Lung (tissue), 12 donors: ENCODE measurements around the gene SYK. TPM values are rescaled to one million over a fixed set of nuclear protein-coding genes. Genes with fewer than 3 reads are reported as not detected.

ENCODE experiments used
- ATAC-seq: fragments of 200-7000 bp; cut with Tn5 transposase; one replicate; pipeline ENCODE4 v1.9.1; 2020; ENCODE audit warnings: moderate number of reproducible peaks; ENCODE audit not compliant: insufficient read depth, low FRiP score
- DNase-seq, 3 donors: peaks; one replicate each; pipeline ENCODE4 v3.0.0-alpha.2; 2013 to 2017
- H3K27ac ChIP-seq, 2 donors: one replicate each; pipeline ENCODE4 v1.5.1; 2013; ENCODE audit warnings: mild to moderate bottlenecking in 2 of 2, moderate library complexity in 2 of 2, control low read depth in 1 of 2, inconsistent platforms in 1 of 2, low read depth in 1 of 2, low read length in 1 of 2
- H3K27me3 ChIP-seq, 3 donors: one replicate each; pipeline ENCODE4 v1.5.1; 2013; ENCODE audit warnings: low read length in 2 of 3; ENCODE audit not compliant: control insufficient read depth in 3 of 3, insufficient read depth in 3 of 3
- H3K36me3 ChIP-seq, 4 donors: one replicate each; pipeline ENCODE4 v1.5.1; 2013; ENCODE audit warnings: low read length in 4 of 4, mild to moderate bottlenecking in 1 of 4, moderate library complexity in 1 of 4; ENCODE audit not compliant: control insufficient read depth in 4 of 4, insufficient read depth in 4 of 4
- H3K4me1 ChIP-seq, 5 donors: one replicate each; pipeline ENCODE4 v1.5.1; 2013; ENCODE audit warnings: low read length in 5 of 5, mild to moderate bottlenecking in 2 of 5, moderate library complexity in 1 of 5; ENCODE audit not compliant: control insufficient read depth in 5 of 5, insufficient read depth in 5 of 5
- H3K4me3 ChIP-seq: one replicate; pipeline ENCODE4 v1.5.1; 2013; ENCODE audit warnings: mild to moderate bottlenecking, control low read depth, moderate library complexity
- H3K9ac ChIP-seq, 2 donors: one replicate each; pipeline ENCODE4 v1.5.1; 2013; ENCODE audit warnings: low read length in 2 of 2, control low read depth in 1 of 2; ENCODE audit not compliant: insufficient read depth in 1 of 2
- H3K9me3 ChIP-seq, 4 donors: one replicate each; pipeline ENCODE4 v1.5.1; 2013; ENCODE audit warnings: low read length in 3 of 4, mild to moderate bottlenecking in 1 of 4, moderate library complexity in 1 of 4; ENCODE audit not compliant: control insufficient read depth in 4 of 4, insufficient read depth in 3 of 4
- WGBS, 2 donors: extraction: QIAGEN DNeasy Blood & Tissue Kit; methylation state at CpG; one replicate each; pipeline ENCODE4 v1.1.7; 2013; 5-methylcytosine and 5-hydroxymethylcytosine counted together
- polyA plus RNA-seq, 2 donors: library from polyadenylated mRNA; stranded (reverse); fragments of 200-250 nt; gene quantifications; one replicate each; pipeline ENCODE4 v1.2.1, GENCODE V29; 2013
- total RNA-seq, 2 donors: library from RNA; depleted of rRNA in 1 of 2; stranded (reverse); fragments of >200 nt in 1 of 2; gene quantifications; one replicate each; pipeline ENCODE4 v1.2.1, GENCODE V29; 2014 to 2021
- TF ChIP-seq, protein P1 (sequence below): IDR thresholded peaks from 2 replicates; pipeline ENCODE4 v1.5.1; 2012; ENCODE audit warnings: mild to moderate bottlenecking; ENCODE audit errors: control extremely low read depth, extremely low read depth
- donor health status: control.
- donor health status: control.
- donor health status: Bipolar disorder and iron deficiency.
- donor health status: healthy.
- donor health status: DM: yes; HTN: yes; CAD: no.

The SYK gene
- total and polyA plus RNA-seq, 4 donors = 13.7 to 71.6 (median 35.0) TPM

GRCh38 chr9:90919883-90920282, 118.3 kb downstream of the SYK start:
- no peaks in the 10 kb centered on the region for H3K9me3 ChIP-seq
- DNase-seq (no peak), ATAC-seq (no peak)
- TF ChIP-seq, protein P1, sequence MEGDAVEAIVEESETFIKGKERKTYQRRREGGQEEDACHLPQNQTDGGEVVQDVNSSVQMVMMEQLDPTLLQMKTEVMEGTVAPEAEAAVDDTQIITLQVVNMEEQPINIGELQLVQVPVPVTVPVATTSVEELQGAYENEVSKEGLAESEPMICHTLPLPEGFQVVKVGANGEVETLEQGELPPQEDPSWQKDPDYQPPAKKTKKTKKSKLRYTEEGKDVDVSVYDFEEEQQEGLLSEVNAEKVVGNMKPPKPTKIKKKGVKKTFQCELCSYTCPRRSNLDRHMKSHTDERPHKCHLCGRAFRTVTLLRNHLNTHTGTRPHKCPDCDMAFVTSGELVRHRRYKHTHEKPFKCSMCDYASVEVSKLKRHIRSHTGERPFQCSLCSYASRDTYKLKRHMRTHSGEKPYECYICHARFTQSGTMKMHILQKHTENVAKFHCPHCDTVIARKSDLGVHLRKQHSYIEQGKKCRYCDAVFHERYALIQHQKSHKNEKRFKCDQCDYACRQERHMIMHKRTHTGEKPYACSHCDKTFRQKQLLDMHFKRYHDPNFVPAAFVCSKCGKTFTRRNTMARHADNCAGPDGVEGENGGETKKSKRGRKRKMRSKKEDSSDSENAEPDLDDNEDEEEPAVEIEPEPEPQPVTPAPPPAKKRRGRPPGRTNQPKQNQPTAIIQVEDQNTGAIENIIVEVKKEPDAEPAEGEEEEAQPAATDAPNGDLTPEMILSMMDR = no peak
- H3K27me3 ChIP-seq = no peaks in the 10 kb centered on the region
- H3K4me1 ChIP-seq = peaks cover 0 to 6% (median 0%) of the 10 kb centered on the region in 5 donors
- peak overlapping the region in 1 of 2 donors; percentile 74 for H3K27ac ChIP-seq
- H3K36me3 ChIP-seq = no peaks in the 10 kb centered on the region
- 83 to 88% methylated on average over 10 of the region's 10 CpGs for WGBS, 2 donors
- no peak overlapping the region for H3K9ac ChIP-seq
- H3K4me3 ChIP-seq = no peak overlapping the region

- H3K36me3 ChIP-seq = no peaks in the 10 kb centered on the region
These were observed 119.5 kb downstream of the SYK start for GRCh38 chr9:90921104-90921503.

DNA sequence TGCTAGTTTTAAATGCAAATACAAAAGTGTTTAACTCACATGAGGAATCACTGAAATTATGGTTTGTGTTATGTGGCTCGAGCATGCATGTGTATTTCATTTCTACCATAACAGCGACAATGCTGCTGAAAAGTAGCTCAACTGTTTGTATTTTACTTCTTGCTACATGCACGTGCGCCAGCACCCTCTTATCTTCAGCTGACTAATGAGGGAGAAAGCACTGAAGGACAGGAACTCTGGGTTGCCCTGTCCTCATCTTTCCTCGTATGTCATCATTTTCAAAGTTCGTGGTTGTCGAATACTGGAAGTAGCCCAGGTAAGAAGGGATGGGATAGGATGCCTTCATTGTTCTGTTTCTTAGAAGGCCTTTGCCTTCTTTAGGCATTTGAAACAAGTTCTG, 120.3 kb downstream of the SYK start:
- TF ChIP-seq, protein P1 = no peak
- no peak overlapping the region for H3K4me3 ChIP-seq
- peaks cover 0 to 6% (median 0%) of the 10 kb centered on the region in 5 donors for H3K4me1 ChIP-seq
- H3K27ac ChIP-seq = no peak overlapping the region
- no peaks in the 10 kb centered on the region for H3K9me3 ChIP-seq
- no peaks in the 10 kb centered on the region for H3K36me3 ChIP-seq
- no peaks in the 10 kb centered on the region for H3K27me3 ChIP-seq
- no peak overlapping the region for H3K9ac ChIP-seq
- whole genome bisulfite sequencing, 2 donors = 85 to 86% methylated on average over 7 of the region's 7 CpGs
- ATAC-seq (no peak), DNase-seq (no peak)

More at GRCh38 chr9:90921104-90921503, 119.5 kb downstream of the SYK start:
- Histone ChIP-seq H3K9ac (no peak overlapping the region), H3K4me1 (peaks cover 0 to 6% (median 0%) of the 10 kb centered on the region in 5 donors), H3K27ac (peak overlapping the region in 1 of 2 donors; percentile 0), H3K4me3 (no peak overlapping the region), H3K27me3 (no peaks in the 10 kb centered on the region), H3K9me3 (no peaks in the 10 kb centered on the region)
- TF ChIP-seq, protein P1 = no peak
- WGBS, 2 donors = 42 to 46% methylated on average over 8 of the region's 8 CpGs
- ATAC-seq (no peak), DNase-seq (peak; percentile 26 to 56 (median 31))
